ENCODE data around the gene CFAP58. TPM values are rescaled to one million over a fixed set of nuclear protein-coding genes. Genes with fewer than 3 reads are reported as not detected.
A peak's percentile ranks its signal among the peaks of the same experiment; 100 is the strongest.

The CFAP58 gene
- total RNA-seq, 3 donors from 2014 or later = 0.14 to 0.44 (median 0.17) TPM

DNA sequence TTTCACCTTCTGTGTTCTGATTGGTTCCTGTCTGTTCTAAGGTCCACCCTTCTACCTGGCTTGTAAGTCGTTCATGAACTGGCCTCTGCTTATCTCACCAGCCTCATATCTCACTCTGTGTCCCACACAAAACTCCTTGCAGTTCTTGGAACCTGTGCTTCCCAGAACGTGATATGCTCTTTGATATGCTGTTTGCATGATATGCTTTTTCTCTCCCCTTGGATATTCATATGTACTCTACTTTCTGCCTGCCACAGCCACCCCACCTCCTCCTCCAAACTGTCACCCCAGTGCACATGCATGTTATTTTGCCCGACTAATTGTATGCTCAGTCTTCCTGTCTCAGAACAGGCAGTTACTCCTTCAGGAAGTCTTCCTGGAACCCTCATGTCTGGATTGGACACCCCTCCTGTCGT lies 13.5 kb upstream of the CFAP58 start:
- intact Hi-C loops (cut with DNase I, micrococcal nuclease) = no loop called here
- Histone ChIP-seq H3K4me1 (ENCODE audit: low read depth) (peaks cover 32% of the 10 kb centered on the region), H3K36me3 (ENCODE audit: low read depth) (no peaks in the 10 kb centered on the region), H3K9me3 (no peaks in the 10 kb centered on the region), H3K4me3 (no peak overlapping the region)
- ATAC-seq (peak; percentile 60), DNase-seq (peak in 1 of 3 donors; percentile 33)
- TF ChIP-seq, protein P1, sequence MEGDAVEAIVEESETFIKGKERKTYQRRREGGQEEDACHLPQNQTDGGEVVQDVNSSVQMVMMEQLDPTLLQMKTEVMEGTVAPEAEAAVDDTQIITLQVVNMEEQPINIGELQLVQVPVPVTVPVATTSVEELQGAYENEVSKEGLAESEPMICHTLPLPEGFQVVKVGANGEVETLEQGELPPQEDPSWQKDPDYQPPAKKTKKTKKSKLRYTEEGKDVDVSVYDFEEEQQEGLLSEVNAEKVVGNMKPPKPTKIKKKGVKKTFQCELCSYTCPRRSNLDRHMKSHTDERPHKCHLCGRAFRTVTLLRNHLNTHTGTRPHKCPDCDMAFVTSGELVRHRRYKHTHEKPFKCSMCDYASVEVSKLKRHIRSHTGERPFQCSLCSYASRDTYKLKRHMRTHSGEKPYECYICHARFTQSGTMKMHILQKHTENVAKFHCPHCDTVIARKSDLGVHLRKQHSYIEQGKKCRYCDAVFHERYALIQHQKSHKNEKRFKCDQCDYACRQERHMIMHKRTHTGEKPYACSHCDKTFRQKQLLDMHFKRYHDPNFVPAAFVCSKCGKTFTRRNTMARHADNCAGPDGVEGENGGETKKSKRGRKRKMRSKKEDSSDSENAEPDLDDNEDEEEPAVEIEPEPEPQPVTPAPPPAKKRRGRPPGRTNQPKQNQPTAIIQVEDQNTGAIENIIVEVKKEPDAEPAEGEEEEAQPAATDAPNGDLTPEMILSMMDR (IDR thresholded peaks at IDR 0.05) = no peak

DNA sequence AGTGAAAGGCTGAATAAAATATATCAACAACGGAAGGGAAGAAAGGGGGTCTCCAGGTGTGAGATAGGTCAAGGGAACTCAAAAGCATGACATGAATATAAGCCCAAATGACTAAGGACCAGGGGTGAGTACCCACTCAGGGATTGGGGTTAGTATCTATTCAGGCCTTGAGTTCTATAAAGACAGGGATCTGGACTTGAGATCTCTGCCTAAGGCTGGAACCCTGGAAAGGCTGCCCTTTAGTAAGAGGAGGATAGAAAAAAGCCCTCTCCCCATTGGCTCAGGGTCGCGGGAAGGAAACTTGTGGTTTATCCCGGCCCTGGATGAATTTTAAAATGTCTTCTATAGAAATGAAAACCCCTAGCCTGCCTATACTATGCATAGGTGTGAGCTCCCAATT lies 13.0 kb upstream of the CFAP58 start:
- DNase-seq = no peak
- ATAC-seq = no peak
- H3K4me3 ChIP-seq = no peak overlapping the region
- TF ChIP-seq, protein P1 (IDR thresholded peaks at IDR 0.05) = no peak
- no peaks in the 10 kb centered on the region for H3K9me3 ChIP-seq
- peaks cover 32% of the 10 kb centered on the region for H3K4me1 ChIP-seq (ENCODE audit: low read depth)
- intact Hi-C loops (cut with DNase I, micrococcal nuclease) = no loop called here
- no peaks in the 10 kb centered on the region for H3K36me3 ChIP-seq (ENCODE audit: low read depth)

DNA sequence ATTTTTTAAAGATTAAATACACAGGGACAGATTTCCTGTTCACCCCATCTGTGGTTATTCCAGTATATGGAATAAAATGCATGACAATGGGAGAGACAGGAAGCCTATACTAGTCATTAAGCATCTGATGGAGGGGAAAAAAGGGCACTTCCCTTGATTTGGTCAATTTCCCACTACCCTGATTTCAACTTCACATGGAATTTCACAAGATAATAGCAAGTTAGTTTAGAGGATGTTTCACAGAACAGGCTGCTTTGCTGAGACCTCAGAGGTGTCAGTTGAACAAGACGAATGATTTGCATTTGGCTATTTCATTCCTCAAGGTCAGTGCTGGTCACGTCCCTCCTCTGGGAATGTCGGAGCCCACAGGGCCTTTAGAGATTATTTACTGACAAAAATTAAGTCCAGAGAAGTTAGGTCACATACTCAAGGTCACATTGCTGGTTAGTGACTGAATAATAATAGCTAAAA lies 10.7 kb upstream of the CFAP58 start:
- no peaks in the 10 kb centered on the region for H3K9me3 ChIP-seq
- intact Hi-C loops (cut with DNase I, micrococcal nuclease) = no loop called here
- H3K36me3 ChIP-seq (ENCODE audit: low read depth) = no peaks in the 10 kb centered on the region
- DNase-seq = no peak
- ATAC-seq = no peak
- TF ChIP-seq, protein P1 (IDR thresholded peaks at IDR 0.05) = no peak
- H3K4me1 ChIP-seq (ENCODE audit: low read depth) = peaks cover 20% of the 10 kb centered on the region
- no peak overlapping the region for H3K4me3 ChIP-seq

DNA sequence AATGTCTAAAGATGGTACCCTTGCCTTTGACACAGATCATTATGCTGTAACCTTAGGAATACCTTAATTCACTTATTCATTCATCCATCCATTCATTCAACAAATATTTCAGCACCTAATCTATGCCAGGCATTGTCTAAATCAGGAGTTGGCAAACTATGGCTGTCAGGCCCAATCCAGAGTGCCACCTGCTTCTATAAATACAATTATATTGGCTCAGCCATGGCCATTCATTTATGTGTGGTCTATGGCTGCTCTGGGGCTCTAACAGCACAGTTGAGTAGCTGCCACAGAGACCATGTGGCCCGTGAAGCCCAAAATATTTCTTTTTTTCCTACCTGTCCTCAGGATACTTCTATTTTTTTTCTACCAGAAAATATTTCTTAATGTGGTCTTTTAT lies 9.4 kb upstream of the CFAP58 start:
- peaks cover 17% of the 10 kb centered on the region for H3K4me1 ChIP-seq (ENCODE audit: low read depth)
- ATAC-seq (no peak), DNase-seq (no peak)
- H3K4me3 ChIP-seq = no peak overlapping the region
- H3K36me3 ChIP-seq (ENCODE audit: low read depth) = no peaks in the 10 kb centered on the region
- intact Hi-C loops (cut with DNase I, micrococcal nuclease) = no loop called here
- H3K9me3 ChIP-seq = no peaks in the 10 kb centered on the region
- TF ChIP-seq, protein P1 (IDR thresholded peaks at IDR 0.05) = no peak

DNA sequence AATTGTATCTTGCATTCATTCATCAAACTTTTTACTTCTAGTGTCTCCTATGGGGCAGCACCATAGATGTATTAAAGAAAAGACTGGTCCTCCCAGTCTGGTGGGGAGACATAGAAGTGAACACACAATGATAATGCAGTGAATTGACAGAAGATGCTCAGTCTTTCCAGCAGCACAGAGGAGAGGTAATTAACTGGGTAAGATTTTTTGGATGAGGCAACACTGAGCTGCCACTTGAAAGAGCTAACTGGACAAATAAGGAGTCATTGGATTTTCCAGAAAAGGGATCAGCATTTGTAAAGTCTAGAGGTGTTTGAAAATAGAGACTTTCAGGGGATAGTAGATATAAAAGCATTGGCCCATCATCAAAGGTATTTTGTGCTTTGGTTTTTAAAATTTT lies 8.1 kb upstream of the CFAP58 start:
- intact Hi-C loops (cut with DNase I, micrococcal nuclease) = loop anchor here in 1 of 2 donors (5.0 kb wide), 1 partner anchor 43 kb away; no protein-coding TSS in a partner anchor
- H3K4me1 ChIP-seq (ENCODE audit: low read depth) = peaks cover 4% of the 10 kb centered on the region
- no peaks in the 10 kb centered on the region for H3K36me3 ChIP-seq (ENCODE audit: low read depth)
- no peaks in the 10 kb centered on the region for H3K9me3 ChIP-seq
- no peak overlapping the region for H3K4me3 ChIP-seq
- TF ChIP-seq, protein P1 (IDR thresholded peaks at IDR 0.05) = no peak
- DNase-seq (no peak), ATAC-seq (no peak)

DNA sequence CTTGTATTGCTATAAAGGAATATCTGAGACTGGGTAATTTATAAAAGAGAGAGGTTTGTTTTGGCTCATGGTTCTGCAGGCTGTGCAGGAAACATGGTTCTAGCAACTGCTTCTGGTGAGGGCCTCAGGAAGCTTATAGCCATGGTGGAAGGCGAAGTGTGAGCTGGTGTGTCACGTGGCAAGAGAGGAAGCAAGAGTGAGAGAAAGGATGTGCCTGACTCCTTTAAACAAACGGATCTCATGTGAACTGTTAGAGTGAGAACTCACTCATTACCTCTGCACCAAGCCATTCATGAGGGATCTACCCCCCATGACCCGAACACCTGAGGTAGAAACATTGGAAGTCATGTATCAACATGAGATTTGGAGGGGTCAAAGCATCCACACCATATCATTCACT lies 7.7 kb upstream of the CFAP58 start:
- H3K9me3 ChIP-seq = no peaks in the 10 kb centered on the region
- TF ChIP-seq, protein P1 (IDR thresholded peaks at IDR 0.05) = no peak
- intact Hi-C loops (cut with DNase I, micrococcal nuclease) = loop anchor here in 1 of 2 donors (5.0 kb wide), 1 partner anchor 44 kb away; no protein-coding TSS in a partner anchor
- no peak for DNase-seq
- no peaks in the 10 kb centered on the region for H3K36me3 ChIP-seq (ENCODE audit: low read depth)
- H3K4me3 ChIP-seq = no peak overlapping the region
- no peak for ATAC-seq
- no peaks in the 10 kb centered on the region for H3K4me1 ChIP-seq (ENCODE audit: low read depth)
